GM12872 (cell line): ENCODE data around the gene TMCC1.

Experiments
- CTCF ChIP-seq: IDR thresholded peaks from 3 replicates; pipeline ENCODE4 v1.5.1; 2011; ENCODE audit warnings: low read depth, mild to moderate bottlenecking, low read length, moderate library complexity; ENCODE audit not compliant: insufficient read depth

TMCC1 gene

DNA sequence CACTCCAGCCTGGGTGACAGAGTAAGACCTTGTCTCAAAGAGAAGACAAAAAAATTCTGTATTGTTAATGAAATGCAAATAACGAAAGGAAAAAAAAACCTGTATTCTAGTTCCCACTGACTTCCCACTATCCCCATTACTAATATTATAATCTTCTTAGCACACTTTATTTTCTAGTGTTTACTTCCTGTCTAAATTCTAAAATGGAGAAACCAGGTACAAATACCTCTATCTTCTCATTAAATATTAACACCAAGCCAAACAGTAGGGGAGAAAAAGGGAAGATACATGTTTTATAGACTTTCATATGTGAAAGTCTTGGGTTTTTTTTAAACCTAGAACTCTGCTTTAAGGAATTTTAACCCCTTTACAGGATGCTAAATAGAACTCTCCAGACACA lies 231.7 kb downstream of the TMCC1 start:
- no peak for TF ChIP-seq CTCF

GRCh38 chr3:129658110-129658843 lies 235.2 kb downstream of the TMCC1 start:
- no peak for TF ChIP-seq CTCF

DNA sequence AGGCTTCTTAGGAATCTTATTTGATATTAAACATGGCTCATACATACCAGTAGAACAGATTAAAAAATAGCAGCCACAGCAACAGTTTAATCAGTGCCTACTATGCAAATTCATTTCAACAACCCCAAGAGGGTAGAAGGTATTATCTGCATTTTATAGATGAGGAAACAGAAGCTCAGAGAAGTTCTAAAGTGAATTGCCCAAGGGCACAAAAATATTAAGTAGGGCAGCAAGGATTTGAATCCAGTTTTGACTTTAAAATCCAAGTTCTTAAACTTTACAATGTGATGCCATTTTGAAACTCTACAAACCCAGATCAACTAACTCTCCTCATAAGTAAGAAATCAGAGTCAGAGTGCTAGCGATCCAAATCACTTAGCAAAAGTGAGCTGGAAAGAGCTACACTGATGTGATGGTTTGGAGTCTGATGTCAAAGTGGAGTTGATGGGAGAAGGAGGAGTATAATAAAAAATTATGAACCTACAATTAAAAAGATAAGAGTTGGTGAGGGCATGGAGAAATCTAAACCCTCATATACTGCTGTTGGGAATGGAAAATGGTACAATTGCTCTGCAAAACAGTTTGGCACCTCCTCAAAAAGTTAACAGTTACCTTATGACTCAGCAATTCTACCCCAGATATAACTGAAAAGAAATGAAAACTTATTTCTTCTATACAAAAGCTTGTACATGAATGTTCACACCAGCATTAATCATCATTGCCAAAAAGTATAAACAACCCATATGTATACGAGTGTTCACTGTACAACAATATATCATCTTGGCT lies 236.1 kb downstream of the TMCC1 start:
- no peak for TF ChIP-seq CTCF

DNA sequence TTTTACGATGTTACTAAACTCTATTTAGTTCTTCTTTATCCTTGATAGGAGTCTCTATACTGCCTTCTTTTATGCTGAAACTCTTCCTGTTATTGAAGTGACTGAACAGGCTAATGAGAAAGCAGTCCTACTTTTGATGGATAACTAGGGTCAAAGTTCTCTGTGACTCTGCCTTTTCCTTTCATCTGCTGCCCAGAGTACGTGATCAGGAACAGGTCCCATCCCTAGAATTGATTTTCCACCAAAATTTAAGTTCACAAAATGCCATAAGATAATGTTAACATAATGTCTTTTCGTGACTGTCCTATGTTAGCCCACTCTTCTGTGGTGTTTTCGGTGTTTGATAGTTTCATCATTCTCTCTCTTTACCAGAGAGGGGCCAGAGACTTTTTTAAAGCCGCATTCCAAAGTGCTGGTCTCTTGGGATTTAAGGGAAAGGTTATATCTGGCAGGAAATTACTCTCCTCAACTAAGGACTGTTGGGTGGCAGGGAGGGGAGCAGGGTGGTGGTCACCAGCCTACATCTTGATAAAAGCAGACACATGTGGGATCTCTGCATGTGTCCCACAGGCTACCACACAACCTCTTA lies 236.8 kb downstream of the TMCC1 start:
- TF ChIP-seq CTCF = no peak

DNA sequence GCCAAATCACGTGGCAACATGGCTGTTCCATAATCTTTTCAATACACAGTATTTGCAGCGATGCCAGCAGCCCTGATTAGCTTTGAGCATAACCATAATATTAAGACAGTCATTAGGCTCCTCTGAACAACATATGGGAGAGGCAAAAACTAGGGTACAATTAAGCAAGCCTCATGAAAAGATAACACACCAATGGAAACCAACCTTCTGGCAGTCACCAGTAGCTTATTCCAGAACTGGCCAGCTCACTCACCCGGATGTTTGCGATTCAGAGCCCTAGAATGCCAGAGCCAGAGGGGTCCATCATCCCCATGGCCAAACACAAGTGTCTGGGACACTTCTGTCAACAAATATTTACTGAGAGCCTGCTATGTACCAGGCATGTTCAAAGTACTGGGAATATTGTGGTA lies 238.2 kb downstream of the TMCC1 start:
- no peak for TF ChIP-seq CTCF

DNA sequence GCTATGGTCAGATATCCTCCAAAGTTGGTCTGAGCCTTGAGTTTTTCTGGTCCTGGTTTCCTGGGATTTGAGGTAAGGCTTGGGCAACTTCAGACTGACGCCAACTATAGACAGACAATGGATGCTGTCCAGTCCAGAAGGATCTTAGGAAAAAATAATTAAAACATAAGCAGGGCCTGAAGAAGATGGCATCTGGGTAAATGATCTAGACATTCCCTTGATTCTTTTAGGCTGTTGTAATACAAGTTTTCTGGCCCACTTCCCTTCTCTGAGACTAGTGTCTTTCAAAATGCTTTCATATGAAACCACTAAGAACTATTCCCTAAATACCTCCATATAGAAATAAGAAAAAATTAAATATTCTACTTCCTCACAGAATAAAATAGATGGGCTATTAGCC lies 239.4 kb downstream of the TMCC1 start:
- no peak for TF ChIP-seq CTCF

GRCh38 chr3:129653019-129653418 lies 240.5 kb downstream of the TMCC1 start:
- no peak for TF ChIP-seq CTCF
